ENCODE data around the gene RBMXL2. TPM values are rescaled to one million over a fixed set of nuclear protein-coding genes. Genes with fewer than 3 reads are reported as not detected.
A peak's percentile ranks its signal among the peaks of the same experiment; 100 is the strongest.

RBMXL2 gene
- total RNA-seq, 1 experiment from 2014 or later = 0.10 TPM

DNA sequence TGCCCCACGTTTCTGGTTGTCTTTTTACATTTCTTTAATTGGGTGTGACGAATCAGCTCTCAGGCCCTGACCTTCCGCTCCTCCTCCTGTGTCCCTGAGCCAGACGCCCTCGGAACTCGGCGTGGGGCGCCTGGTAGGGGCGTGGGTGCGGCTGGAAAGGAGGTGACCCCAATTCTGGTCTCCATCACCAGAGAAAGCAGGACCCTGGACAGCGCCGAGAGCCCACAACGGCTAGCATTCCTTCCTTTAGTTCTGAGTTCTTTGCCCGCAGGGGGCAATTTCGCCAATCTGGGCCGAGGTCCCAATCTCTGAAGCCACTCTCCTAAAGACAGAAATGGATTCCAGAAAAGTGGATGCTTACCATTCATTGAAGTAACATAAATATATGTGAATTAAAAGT, 11.7 kb upstream of the RBMXL2 start:
- Histone ChIP-seq H3K9me3 (ENCODE audit: control insufficient read depth, insufficient read depth, low read depth, low read length) (no peaks in the 10 kb centered on the region), H3K27ac (ENCODE audit: low read length) (no peak overlapping the region), H3K4me1 (ENCODE audit: control insufficient read depth, insufficient read depth, low read length) (no peaks in the 10 kb centered on the region), H3K4me3 (ENCODE audit: low read depth in 2 of 2, low read length in 2 of 2) (no peak overlapping the region), H3K27me3 (ENCODE audit: control insufficient read depth, insufficient read depth, low read length) (no peaks in the 10 kb centered on the region), H3K36me3 (ENCODE audit: control insufficient read depth, insufficient read depth, low read length) (no peaks in the 10 kb centered on the region)
- no TSS peak for BruUV-seq (replicated peaks)
- no peak for DNase-seq (ENCODE audit: low read depth, low spot score)
- intact Hi-C loops (cut with micrococcal nuclease; ENCODE audit: unreplicated experiment) = no loop called here
- TF ChIP-seq POLR2AphosphoS5 (IDR thresholded peaks at IDR 0.05; ENCODE audit: low read depth, low read length) (no peak), SIN3A (IDR thresholded peaks at IDR 0.05; ENCODE audit: borderline replicate concordance, insufficient read depth, low read depth, low read length) (no peak)
- TF ChIP-seq, protein P1, sequence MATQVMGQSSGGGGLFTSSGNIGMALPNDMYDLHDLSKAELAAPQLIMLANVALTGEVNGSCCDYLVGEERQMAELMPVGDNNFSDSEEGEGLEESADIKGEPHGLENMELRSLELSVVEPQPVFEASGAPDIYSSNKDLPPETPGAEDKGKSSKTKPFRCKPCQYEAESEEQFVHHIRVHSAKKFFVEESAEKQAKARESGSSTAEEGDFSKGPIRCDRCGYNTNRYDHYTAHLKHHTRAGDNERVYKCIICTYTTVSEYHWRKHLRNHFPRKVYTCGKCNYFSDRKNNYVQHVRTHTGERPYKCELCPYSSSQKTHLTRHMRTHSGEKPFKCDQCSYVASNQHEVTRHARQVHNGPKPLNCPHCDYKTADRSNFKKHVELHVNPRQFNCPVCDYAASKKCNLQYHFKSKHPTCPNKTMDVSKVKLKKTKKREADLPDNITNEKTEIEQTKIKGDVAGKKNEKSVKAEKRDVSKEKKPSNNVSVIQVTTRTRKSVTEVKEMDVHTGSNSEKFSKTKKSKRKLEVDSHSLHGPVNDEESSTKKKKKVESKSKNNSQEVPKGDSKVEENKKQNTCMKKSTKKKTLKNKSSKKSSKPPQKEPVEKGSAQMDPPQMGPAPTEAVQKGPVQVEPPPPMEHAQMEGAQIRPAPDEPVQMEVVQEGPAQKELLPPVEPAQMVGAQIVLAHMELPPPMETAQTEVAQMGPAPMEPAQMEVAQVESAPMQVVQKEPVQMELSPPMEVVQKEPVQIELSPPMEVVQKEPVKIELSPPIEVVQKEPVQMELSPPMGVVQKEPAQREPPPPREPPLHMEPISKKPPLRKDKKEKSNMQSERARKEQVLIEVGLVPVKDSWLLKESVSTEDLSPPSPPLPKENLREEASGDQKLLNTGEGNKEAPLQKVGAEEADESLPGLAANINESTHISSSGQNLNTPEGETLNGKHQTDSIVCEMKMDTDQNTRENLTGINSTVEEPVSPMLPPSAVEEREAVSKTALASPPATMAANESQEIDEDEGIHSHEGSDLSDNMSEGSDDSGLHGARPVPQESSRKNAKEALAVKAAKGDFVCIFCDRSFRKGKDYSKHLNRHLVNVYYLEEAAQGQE (IDR thresholded peaks at IDR 0.05; ENCODE audit: insufficient read depth in 1 of 2, low read depth in 2 of 2, low read length in 1 of 2) = peak; percentile 91
- in situ Hi-C loops (cut with HindIII; ENCODE audit: low pct_unique_long_range_greater_than_20kb, low sequenced_read_pairs) = no loop called here
- ATAC-seq = no peak
- CTCF ChIA-PET = no interaction called here
- POLR2A ChIA-PET = no interaction called here

DNA sequence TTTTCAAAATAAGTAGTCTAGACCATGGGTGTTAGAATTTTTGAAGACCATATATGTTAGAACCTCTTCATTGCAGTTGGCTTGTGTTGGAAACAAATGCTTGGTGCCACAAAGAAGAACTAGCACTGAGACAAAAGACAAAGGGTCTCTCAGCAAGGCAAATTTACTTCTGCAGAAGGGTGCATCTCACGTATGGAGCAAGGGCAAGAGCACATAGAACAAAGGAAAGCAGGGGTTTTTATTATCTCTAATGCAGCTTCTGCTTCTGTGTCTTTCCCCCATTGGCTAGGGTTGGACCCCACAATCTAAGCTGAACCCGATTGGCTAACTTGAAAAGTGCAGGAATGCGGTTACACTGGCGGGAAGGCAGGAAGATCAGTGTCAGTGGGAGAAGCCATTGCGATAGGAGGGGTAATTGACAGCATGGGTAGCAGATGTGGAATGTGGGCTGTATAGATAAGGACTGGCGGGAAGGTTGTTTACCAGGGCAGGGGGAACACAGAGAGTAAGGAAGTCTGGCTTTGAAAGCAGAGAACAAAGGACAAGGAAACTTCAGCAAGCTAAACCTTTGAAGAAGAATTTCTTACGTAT, 9.2 kb upstream of the RBMXL2 start:
- POLR2A ChIA-PET = no interaction called here
- DNase-seq (ENCODE audit: low read depth, low spot score) (no peak), ATAC-seq (no peak)
- no TSS peak for BruUV-seq (replicated peaks)
- Histone ChIP-seq H3K9me3 (ENCODE audit: control insufficient read depth, insufficient read depth, low read depth, low read length) (no peaks in the 10 kb centered on the region), H3K4me1 (ENCODE audit: control insufficient read depth, insufficient read depth, low read length) (no peaks in the 10 kb centered on the region), H3K27me3 (ENCODE audit: control insufficient read depth, insufficient read depth, low read length) (peaks cover 7% of the 10 kb centered on the region; the same call in 1 of the 2 replicates), H3K27ac (ENCODE audit: low read length) (no peak overlapping the region), H3K4me3 (ENCODE audit: low read depth in 2 of 2, low read length in 2 of 2) (no peak overlapping the region), H3K36me3 (ENCODE audit: control insufficient read depth, insufficient read depth, low read length) (no peaks in the 10 kb centered on the region)
- in situ Hi-C loops (cut with HindIII; ENCODE audit: low pct_unique_long_range_greater_than_20kb, low sequenced_read_pairs) = no loop called here
- intact Hi-C loops (cut with micrococcal nuclease; ENCODE audit: unreplicated experiment) = no loop called here
- CTCF ChIA-PET = no interaction called here
- TF ChIP-seq, protein P1 (IDR thresholded peaks at IDR 0.05; ENCODE audit: insufficient read depth in 1 of 2, low read depth in 2 of 2, low read length in 1 of 2) = no peak
- TF ChIP-seq POLR2AphosphoS5 (IDR thresholded peaks at IDR 0.05; ENCODE audit: low read depth, low read length) (no peak), SIN3A (IDR thresholded peaks at IDR 0.05; ENCODE audit: borderline replicate concordance, insufficient read depth, low read depth, low read length) (no peak)
- TF ChIP-seq, protein P2, sequence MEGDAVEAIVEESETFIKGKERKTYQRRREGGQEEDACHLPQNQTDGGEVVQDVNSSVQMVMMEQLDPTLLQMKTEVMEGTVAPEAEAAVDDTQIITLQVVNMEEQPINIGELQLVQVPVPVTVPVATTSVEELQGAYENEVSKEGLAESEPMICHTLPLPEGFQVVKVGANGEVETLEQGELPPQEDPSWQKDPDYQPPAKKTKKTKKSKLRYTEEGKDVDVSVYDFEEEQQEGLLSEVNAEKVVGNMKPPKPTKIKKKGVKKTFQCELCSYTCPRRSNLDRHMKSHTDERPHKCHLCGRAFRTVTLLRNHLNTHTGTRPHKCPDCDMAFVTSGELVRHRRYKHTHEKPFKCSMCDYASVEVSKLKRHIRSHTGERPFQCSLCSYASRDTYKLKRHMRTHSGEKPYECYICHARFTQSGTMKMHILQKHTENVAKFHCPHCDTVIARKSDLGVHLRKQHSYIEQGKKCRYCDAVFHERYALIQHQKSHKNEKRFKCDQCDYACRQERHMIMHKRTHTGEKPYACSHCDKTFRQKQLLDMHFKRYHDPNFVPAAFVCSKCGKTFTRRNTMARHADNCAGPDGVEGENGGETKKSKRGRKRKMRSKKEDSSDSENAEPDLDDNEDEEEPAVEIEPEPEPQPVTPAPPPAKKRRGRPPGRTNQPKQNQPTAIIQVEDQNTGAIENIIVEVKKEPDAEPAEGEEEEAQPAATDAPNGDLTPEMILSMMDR (IDR thresholded peaks at IDR 0.05) = no peak
